SK-N-SH treated with all-trans-retinoic acid at 6 μM for 48 hours (cell line): Measurements from ENCODE around the gene HNF4A.

ENCODE experiments used
- CREB5 ChIP-seq: fragments of 250-450 bp; sonication (Bioruptor Pico); IDR thresholded peaks from 2 replicates; pipeline ENCODE4 v1.5.1; 2020; ENCODE audit warnings: low read depth, mild to moderate bottlenecking, moderate library complexity
- CSDC2 ChIP-seq: fragments of 250-450 bp; sonication (Bioruptor Pico); IDR thresholded peaks from 2 replicates; pipeline ENCODE4 v1.5.0; 2020; ENCODE audit warnings: mild to moderate bottlenecking, moderate library complexity
- GLIS3 ChIP-seq: fragments of 250-450 bp; sonication (Bioruptor Pico); IDR thresholded peaks from 2 replicates; pipeline ENCODE4 v1.5.0; 2020; ENCODE audit warnings: mild to moderate bottlenecking, moderate library complexity
- RARB ChIP-seq: fragments of 250-450 bp; sonication (Bioruptor Pico); IDR thresholded peaks from 2 replicates; pipeline ENCODE4 v1.8.0; 2021; ENCODE audit warnings: mild to moderate bottlenecking, moderate library complexity
- ZFP3 ChIP-seq: fragments of 250-450 bp; sonication (Bioruptor Pico); IDR thresholded peaks from 2 replicates; pipeline ENCODE4 v1.5.0; 2020; ENCODE audit warnings: mild to moderate bottlenecking, moderate library complexity
- ZNF565 ChIP-seq: fragments of 450-650 bp; formaldehyde crosslinking; conservative IDR thresholded peaks from 2 replicates; pipeline ENCODE4 v1.5.0; 2020; ENCODE audit warnings: low read depth, mild to moderate bottlenecking, moderate library complexity
- TF ChIP-seq, protein P1 (sequence below): fragments of 250-450 bp; sonication (Bioruptor Pico); IDR thresholded peaks from 2 replicates; pipeline ENCODE4 v1.8.0; 2020; ENCODE audit warnings: mild to moderate bottlenecking, moderate library complexity, borderline replicate concordance

- TF ChIP-seq RARB (no peak), CSDC2 (no peak), CREB5 (CRISPR knock-in tag) (no peak), ZNF565 (CRISPR knock-in tag) (no peak), GLIS3 (CRISPR knock-in tag) (no peak), ZFP3 (no peak)
- TF ChIP-seq, protein P1, sequence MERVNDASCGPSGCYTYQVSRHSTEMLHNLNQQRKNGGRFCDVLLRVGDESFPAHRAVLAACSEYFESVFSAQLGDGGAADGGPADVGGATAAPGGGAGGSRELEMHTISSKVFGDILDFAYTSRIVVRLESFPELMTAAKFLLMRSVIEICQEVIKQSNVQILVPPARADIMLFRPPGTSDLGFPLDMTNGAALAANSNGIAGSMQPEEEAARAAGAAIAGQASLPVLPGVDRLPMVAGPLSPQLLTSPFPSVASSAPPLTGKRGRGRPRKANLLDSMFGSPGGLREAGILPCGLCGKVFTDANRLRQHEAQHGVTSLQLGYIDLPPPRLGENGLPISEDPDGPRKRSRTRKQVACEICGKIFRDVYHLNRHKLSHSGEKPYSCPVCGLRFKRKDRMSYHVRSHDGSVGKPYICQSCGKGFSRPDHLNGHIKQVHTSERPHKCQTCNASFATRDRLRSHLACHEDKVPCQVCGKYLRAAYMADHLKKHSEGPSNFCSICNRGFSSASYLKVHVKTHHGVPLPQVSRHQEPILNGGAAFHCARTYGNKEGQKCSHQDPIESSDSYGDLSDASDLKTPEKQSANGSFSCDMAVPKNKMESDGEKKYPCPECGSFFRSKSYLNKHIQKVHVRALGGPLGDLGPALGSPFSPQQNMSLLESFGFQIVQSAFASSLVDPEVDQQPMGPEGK (CRISPR knock-in tag): no peak
Observed at GRCh38 chr20:44456611-44457010, 101.1 kb downstream of the HNF4A start.
